Stimulated activated CD4-positive, alpha-beta T cell treated with anti-CD3 and anti-CD28 coated beads, TNF-alpha, amount 100 ng/mL, for 1 hour (primary cell): ENCODE data around the gene PRAMEF12.
"Not testable (repeated sequence)": the region's sequence is repeated elsewhere in the genome, so short reads cannot be mapped to it uniquely, and the experiment has no call there.

ENCODE experiments used
- DNase-seq, 3 donors: peaks; one replicate each; pipeline ENCODE4 v3.0.0-alpha.2; 2020; ENCODE audit warnings: low read depth in 3 of 3, low spot score in 1 of 3

The PRAMEF12 gene

DNA sequence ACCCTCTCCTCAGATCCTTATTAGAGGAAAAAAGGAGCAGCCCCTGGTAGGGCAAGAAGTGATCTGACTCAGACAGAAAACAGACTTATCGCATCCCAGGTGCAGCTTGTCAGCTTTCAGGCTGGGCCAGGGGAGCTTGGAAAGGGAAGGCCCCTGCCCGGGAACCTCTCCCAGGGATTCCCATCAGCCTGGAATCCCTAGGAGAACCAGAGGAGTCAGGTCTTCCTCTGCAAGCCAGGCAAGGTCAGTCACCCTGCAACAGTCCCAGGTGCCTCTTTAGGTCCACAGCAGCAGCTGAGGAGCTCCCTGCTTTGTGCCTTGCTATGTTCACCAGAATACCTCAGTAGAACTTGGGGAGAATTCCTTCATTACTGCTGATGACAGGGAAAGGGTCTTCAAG lies 2.9 kb upstream of the PRAMEF12 start:
- no peak for DNase-seq

DNA sequence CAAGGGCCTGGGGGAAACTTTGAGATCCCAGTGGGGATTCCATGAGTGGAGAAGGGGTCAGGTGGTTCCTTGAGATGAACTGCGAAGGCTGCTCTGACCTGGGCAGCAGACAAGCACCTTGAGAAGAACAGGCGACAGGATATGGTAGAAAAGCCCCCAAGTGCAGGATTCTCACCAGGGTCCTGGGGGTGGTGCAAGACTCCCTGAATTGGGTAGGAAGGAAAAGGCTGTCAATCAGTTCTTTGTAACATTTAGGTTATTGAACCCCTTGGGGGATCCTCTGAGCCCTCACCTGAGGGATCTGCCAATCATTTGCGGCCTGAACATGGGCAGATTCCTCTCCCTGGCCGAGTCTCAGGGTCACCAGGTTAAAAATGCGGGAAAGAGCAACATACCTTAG lies 2.4 kb upstream of the PRAMEF12 start:
- no peak for DNase-seq

DNA sequence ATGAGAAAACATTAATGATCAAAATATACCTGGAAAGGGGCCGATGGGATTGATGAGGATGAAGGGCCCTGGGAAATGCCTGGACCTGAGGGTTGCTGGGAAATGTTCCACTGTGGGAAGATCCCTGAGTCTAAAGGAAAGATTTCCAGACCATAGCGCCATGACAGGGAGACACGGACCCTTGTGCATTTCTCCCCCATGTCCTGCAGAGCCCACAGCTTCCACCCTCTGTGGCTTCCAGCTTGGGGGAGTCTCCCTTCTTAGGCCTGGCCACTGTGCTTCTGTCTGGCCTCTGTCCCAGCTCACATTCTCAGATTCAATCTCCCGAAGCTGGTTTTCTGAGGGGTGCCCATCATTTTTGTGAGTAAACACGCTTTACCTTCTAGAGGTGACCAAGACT lies 1.0 kb upstream of the PRAMEF12 start:
- DNase-seq: no peak

DNA sequence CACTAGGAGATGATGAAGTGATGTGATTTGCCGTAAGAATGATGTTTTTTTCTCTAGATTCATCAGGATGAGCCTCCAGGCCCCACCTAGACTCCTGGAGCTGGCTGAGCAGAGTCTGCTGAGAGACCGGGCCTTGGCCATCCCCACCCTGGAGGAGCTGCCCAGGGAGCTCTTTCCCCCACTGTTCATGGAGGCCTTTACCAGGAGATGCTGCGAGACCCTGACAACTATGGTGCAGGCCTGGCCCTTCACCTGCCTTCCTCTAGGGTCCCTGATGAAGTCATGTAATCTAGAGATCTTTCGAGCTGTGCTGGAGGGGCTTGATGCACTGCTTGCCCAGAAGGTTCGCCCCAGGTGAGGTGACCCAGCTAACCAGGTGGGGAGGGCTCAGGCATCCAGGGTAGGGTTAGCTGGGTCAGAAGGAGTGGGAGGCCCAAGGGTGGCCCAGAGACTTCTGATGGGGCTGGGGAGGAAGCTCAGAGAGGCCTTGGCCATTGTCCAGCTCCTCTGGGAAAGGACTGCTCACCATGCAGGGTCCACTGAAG lies 1.3 kb downstream of the PRAMEF12 start:
- DNase-seq: no peak

DNA sequence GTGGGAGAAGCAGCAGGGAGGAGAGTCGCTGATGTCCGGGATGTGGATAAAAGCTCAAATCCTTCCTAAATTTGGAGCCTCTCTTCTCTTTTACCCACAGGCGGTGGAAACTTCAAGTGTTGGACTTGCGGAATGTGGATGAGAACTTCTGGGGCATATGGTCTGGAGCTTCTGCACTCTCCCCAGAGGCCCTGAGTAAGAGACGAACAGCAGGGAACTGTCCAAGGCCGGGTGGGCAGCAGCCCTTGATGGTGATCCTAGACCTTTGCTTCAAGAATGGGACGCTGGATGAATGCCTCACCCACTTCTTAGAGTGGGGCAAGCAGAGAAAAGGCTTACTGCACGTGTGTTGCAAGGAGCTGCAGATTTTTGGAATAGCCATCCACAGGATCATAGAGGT lies 1.9 kb downstream of the PRAMEF12 start:
- no peak for DNase-seq

DNA sequence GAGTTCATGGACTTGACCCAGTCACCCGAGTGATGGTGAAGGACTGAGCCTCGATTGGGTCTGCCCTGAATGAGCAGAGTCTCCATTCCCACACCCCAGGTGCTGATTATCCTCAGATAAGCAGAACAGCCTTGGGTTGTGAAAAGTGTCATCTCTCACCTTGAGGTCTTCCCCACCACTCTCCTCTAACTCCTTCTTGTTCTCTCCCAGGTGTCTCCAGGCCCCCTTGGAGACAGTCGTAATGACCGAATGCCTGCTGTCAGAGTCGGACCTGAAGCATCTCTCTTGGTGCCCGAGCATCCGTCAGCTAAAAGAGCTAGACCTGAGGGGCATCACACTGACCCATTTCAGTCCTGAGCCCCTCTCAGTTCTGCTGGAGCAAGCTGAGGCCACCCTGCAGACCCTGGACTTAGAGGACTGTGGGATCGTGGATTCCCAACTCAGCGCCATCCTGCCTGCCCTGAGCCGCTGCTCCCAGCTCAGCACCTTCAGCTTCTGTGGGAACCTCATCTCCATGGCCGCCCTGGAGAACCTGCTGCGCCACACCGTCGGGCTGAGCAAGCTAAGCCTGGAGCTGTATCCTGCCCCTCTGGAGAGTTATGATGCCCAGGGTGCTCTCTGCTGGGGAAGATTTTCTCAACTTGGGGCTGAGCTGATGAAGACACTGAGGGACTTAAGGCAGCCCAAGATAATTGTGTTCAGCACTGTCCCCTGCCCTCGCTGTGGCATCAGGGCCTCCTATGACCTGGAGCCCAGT lies 3.4 kb downstream of the PRAMEF12 start:
- DNase-seq: no peak

DNA sequence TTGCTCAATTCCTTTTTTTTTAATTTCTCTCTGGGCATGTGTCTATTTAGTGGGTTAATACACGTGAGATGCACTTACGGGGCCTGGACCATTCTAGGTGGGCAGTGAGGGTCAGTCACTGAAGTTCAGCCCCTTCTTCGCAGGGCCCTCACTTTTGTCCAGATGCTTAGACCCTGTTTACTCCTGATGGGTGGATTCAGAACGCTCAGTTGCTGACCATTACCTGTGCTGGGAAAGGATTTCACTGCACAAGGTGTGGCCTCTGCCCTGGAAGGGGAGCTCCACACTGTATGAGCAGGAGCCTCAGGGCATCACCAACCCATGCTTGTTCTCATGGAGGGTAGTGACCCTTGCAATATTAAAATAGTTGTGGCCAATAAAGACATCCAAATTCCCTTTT lies 4.5 kb downstream of the PRAMEF12 start:
- no peak for DNase-seq

DNA sequence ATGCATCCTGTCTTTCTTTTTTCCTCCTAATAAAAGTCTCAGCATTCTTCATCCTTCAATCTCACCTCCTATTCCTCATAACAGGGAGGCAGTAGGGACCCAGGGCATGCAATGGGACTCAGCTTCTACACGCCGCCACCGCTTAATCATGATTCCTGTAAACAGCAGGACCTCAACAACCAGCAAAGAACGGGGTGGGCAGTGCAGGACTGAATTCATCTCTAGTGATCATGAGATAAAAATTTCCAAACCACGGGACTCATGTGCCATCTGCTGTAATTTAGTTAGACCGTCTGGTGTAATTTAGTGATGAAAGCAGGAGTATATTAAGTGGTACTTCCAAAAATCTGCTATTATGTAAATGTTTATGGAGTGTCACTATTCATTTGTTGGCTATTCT lies 5.4 kb downstream of the PRAMEF12 start:
- no peak for DNase-seq

DNA sequence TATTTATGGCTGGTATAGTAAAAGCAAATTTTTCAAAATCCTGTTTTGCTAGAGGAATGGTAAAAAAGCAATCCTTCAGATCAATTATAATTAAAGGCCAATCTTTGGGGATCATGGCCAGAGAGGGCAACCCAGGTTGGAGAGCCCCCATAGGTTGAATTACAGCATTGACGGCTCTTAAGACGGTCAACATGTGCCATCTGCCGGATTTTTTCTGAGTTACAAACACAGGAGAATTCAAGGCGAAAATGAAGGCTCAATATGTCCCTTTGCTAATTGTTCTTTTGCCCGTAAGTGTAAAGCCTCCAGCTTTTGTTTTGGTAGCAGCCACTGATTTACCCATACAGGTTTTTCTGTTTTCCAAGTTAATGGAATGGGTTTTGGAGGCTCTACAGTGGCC lies 8.0 kb downstream of the PRAMEF12 start:
- DNase-seq: not testable (repeated sequence)

DNA sequence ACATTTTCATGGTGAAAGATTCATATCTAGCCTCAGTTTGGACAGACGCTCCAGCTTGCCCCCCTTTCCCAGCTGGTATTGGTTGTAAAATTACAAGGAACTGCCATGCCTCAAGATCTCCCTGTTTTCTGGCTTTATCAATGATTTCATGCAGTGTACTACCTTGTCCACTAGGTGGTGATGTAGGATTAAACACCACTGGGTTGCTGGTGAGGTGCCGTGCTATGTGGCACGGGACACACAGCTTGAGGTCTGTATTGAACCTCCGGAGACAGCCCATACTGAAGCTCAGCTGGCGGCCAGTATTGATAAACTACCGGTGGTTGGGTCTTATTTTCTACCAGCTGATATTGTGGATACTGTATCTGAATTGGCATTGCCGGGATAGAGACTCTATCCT lies 10.2 kb downstream of the PRAMEF12 start:
- not testable (repeated sequence) for DNase-seq

DNA sequence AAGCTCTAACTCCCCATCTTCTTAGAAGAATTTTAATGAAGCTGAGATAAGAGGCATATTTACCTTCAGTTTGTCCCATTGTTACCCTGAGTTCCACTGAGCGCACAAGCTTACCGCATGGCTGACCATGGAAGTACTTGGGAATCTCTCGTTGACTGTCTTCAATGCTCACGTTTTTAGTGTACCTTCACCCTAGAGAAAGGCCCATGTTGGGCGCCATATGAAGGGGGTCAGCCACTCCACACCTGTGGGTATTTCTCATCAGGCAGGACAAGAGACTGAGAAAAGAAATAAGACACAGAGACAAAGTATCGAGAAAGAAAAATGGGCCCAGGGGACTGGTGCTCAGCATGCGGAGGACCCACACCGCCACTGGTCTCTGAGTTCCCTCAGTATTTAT lies 11.2 kb downstream of the PRAMEF12 start:
- DNase-seq: not testable (repeated sequence)

DNA sequence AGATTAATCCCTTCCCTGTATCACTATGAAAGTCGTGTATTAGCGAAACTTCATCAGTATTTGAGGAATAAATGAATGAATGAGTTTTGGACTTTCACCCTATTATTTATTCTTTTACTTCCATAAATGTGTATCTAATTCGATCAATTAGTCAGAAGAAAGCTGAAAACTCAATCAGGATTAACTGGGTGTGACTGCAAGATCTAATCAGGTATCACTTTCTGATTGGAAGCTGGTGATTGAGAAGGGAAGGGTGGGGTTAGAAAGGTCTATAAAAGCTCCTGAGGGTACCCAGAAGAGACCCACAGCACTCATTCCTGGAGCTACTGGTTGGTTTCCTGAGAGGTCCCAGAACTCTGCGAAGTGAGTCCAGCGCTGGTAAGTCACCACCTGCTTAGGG lies 17.6 kb downstream of the PRAMEF12 start, which contains the start of gene PRAMEF1:
TSS of gene PRAMEF1 (plus strand) at position 301 of the 400 bp plus-strand sequence. CDS start 1,831 bp downstream, outside the sequence.
- DNase-seq: not testable (repeated sequence)

DNA sequence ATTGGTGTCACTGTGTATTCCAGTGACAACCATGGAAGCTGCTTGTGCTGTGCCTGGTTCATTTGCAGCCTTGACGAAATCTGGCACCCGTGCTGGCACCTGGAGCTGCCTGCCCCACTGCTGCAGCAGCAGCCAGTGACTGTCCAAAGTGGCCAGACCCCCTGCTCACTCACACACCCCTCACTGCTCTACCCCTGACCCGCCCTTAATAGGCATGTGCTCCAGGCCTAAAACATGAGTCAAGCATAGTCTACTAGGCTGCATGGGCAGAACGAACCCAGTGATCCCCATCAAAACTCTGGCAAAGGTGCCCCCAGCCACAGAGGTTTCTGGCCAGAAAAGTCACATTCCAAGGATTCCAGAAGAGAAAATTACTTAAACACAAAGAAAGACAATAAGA lies 25.4 kb downstream of the PRAMEF12 start:
- DNase-seq: no peak

DNA sequence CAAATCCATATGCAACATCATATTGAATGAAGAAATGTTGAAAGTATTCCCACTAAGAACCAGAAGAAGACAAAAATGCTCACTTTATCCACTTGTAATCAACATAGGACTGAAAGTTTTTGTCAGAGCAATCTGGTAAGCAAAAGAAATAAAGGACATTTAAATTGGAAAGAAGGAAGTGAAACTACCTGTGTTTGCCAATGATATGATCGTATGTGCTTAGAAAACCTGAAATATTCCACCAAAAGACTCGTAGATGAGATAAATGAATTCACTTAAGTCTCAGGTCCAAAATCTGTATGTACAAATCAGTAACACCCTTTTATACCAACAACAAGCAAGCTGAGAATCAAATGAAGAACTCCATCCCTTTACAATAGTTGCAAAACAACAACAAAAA lies 26.2 kb downstream of the PRAMEF12 start:
- DNase-seq: no peak

DNA sequence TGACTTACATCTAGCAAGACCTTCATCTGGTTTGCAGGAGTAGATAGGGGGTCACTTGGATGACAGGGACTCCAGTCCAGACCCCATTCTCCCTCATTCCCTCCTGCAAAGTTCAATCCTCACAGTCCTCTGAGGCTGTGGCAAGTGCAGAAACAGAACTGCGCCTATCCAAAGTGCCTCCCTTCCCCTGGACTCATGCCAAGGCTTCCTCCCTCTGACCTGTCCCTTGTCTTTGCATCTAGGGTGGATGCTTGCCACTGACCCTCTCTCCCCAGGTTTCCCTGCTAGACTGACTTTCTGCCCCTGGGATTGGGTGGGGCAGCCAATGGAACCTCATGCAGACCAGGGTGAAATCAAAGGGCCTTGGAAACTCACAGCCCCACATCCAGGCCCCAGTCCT lies 36.4 kb downstream of the PRAMEF12 start:
- DNase-seq: no peak

DNA sequence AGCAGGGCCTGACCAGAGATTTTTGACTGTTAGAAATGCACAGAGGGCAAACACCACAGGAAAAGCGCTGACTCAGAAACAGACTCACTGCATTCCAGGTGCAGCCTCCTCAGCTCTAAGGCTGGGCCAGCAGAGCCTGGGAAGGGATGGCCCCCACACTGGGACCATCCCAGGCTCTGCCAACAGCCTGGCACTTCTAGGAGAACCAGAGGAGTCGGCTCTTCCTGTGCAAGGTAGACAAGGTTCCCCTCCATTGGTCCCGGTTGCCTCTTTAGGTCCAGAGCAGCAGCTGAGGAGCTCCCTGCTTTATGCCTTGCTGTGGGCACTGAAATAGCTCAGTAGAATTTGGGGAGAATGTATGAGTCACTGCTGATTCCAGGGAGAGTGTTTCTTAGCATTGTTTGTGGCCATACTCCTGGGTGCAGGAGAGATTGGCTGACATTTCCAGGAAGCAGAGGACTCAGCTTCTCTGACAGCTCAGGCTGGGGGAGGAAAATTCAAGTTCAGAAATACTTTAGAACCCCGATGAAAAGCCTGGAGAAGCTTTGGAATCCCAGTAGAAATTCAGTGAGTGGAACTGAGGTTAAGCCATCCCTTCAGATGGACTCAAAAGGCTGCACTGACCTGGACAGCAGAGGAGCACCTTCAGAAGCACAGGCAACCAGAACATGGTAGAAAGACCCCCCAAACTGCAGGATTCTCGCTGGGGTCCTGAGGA lies 37.3 kb downstream of the PRAMEF12 start:
- DNase-seq: no peak

DNA sequence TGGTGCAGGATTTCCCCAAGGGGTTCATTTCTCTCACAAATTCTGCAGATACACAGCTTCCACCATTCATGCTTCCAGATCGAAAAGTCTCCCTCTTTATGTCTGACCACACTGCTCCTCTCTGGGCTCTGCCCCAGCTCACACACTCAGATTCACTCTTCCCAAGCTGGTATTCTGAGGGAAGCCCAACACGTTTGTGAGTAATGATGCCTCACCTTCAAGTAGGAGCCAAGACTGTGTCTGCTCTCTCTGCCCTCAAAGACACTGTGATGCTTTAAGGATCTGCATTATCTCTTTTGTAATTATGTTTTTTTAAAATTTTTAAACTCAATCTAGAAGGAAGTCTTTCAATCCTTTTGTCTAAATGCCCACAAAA lies 37.9 kb downstream of the PRAMEF12 start:
- no peak for DNase-seq

DNA sequence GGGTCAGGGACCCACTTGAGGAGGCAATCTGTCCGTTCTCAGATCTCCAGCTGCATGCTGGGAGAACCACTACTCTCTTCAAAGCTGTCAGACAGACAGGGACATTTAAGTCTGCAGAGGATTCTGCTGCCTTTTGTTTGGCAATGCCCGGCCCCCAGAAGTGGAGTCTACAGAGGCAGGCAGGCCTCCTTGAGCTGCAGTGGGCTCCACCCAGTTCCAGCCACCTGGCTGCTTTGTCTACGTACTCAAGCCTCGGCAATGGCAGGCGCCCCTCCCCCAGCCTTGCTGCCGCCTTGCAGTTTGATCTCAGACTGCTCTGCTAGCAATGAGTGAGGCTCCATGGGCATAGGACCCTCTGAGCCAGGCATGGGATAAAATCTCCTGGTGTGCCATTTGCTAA lies 45.5 kb downstream of the PRAMEF12 start:
- not testable (repeated sequence) for DNase-seq
